Muscle layer of duodenum (tissue), 2 donors: ENCODE data around the gene RAB13.
"Not testable (repeated sequence)": the region's sequence is repeated elsewhere in the genome, so short reads cannot be mapped to it uniquely, and the experiment has no call there.

Experiments used
- H3K27ac ChIP-seq: one replicate; pipeline ENCODE4 v1.7.0; 2013; ENCODE audit warnings: mild to moderate bottlenecking, low read length
- H3K27me3 ChIP-seq: one replicate; pipeline ENCODE4 v1.7.0; 2013; ENCODE audit warnings: low read depth, mild to moderate bottlenecking, control low read depth, low read length
- H3K36me3 ChIP-seq, 2 donors: one replicate each; pipeline ENCODE4 v1.7.0; 2013; ENCODE audit warnings: low read length in 2 of 2, control low read depth in 1 of 2, mild to moderate bottlenecking in 1 of 2; ENCODE audit not compliant: insufficient read depth in 2 of 2, control insufficient read depth in 1 of 2
- H3K4me1 ChIP-seq, 2 donors: one replicate each; pipeline ENCODE4 v1.7.0; 2013; ENCODE audit warnings: low read length in 2 of 2, mild to moderate bottlenecking in 2 of 2, control low read depth in 1 of 2, moderate library complexity in 1 of 2; ENCODE audit not compliant: insufficient read depth in 2 of 2, control insufficient read depth in 1 of 2
- H3K4me3 ChIP-seq, 2 donors: one replicate each; pipeline ENCODE4 v1.7.0; 2013; ENCODE audit warnings: low read length in 2 of 2, low read depth in 1 of 2, mild to moderate bottlenecking in 1 of 2
- H3K9me3 ChIP-seq, 2 donors: one replicate each; pipeline ENCODE4 v1.7.0; 2013; ENCODE audit warnings: low read length in 2 of 2, control low read depth in 1 of 2, mild to moderate bottlenecking in 1 of 2; ENCODE audit not compliant: control insufficient read depth in 1 of 2
- donor health status: healthy.

The RAB13 gene

DNA sequence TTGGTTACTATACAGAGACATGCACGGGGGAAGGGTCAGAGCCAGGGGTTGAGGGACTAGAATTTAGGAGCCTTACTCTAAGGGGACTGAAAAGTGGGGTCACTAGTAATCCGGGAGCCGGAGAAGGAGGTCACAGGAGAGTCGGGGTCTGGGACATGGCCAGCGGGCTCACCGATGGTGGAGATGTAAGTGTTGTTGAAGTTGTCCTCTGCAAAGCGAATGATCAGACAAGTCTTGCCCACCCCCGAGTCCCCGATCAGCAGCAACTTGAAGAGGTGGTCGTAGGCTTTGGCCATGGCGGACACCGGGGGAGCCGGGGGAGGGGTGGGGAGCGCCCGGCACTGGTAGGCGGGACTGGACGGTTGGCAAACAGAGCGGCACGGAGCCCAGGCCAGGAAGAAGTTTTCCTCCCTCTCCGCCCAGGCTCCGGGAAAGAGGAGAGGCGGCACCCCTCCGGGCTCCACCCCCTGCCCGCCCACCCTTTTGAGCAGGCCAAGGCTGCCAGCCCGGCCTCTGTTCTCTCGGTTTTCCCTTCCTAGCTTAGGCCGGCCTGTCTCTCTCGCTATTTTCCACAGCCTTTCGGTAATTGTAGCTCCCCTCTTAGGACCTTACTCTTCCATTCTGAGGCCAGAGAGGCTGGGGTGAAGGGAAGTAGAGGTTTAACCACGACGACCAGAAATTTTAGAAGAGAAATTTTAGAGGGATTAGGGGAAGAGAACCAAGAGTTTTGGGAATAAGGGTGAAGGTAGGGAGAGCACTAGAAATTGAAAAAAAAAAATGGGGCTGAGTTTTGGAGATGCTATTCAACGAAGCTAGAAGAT, at the start of gene RAB13:
Gene RAB13, minus strand, starts transcription at position 399 of the 821 bp plus-strand sequence. Its CDS starts 103 bp downstream, at position 296.
- peak within 1 kb of the TSS; percentile 96 for H3K27ac ChIP-seq
- H3K27me3 ChIP-seq = no peaks in the 10 kb centered on the region
- peaks cover 3 to 18% of the 10 kb centered on the region in 2 donors for H3K36me3 ChIP-seq
- peaks cover 10 to 20% of the 10 kb centered on the region in 2 donors for H3K4me1 ChIP-seq
- H3K4me3 ChIP-seq = peak within 1 kb of the TSS; percentile 72 to 88
- H3K9me3 ChIP-seq = no peaks in the 10 kb centered on the region

- not testable (repeated sequence) for H3K9me3 ChIP-seq, H3K4me1 ChIP-seq, H3K27me3 ChIP-seq, H3K27ac ChIP-seq, H3K36me3 ChIP-seq, H3K4me3 ChIP-seq
These were observed 47.6 kb upstream of the RAB13 start for GRCh38 chr1:154033697-154034096.

DNA sequence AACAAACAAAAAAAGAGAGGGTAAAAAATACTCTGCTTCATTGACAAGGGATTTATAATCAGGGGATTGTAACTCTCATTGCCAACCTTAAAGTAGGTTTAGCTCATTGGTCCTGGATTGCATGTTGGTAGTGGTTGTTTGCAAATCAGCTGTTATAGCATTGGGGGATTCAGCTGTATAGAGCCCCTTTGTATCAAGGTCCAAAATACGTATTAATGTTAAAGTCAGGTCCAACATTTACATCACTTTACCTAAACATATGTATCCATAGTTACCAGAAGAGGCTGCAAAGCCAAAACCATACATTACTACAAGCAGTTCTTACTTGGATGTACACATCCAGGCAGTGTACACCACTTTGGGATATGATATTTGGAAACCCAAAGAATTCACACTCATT, 33.8 kb upstream of the RAB13 start:
- Histone ChIP-seq H3K4me3 (no peak overlapping the region), H3K9me3 (no peaks in the 10 kb centered on the region), H3K27ac (no peak overlapping the region), H3K4me1 (no peaks in the 10 kb centered on the region), H3K27me3 (no peaks in the 10 kb centered on the region), H3K36me3 (no peaks in the 10 kb centered on the region)

DNA sequence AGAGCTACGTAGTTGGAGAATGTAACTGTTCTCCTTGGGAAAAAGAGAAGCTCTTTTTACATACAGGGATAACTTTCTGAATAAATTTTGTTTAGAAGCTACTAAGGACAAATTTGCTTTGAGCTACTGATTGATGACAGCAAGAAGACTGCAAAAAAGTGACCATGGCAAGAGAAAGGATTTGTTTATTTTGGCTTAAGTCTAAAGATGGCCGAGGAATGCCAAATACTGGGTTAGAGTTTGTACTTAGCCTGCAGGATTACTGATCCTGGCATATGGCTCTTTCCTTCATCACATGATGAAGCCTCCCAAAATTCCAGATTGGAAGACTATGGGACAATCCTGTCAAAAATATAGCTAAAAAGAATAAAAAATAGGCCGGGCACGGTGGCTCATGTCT, 33.1 kb upstream of the RAB13 start:
- Histone ChIP-seq H3K27me3 (no peaks in the 10 kb centered on the region), H3K9me3 (no peaks in the 10 kb centered on the region), H3K36me3 (no peaks in the 10 kb centered on the region), H3K27ac (no peak overlapping the region), H3K4me1 (no peaks in the 10 kb centered on the region), H3K4me3 (no peak overlapping the region)

GRCh38 chr1:154014154-154014907, 28.2 kb upstream of the RAB13 start:
- Histone ChIP-seq H3K4me1 (no peaks in the 10 kb centered on the region), H3K36me3 (no peaks in the 10 kb centered on the region), H3K4me3 (no peak overlapping the region), H3K27ac (no peak overlapping the region), H3K9me3 (no peaks in the 10 kb centered on the region), H3K27me3 (no peaks in the 10 kb centered on the region)

DNA sequence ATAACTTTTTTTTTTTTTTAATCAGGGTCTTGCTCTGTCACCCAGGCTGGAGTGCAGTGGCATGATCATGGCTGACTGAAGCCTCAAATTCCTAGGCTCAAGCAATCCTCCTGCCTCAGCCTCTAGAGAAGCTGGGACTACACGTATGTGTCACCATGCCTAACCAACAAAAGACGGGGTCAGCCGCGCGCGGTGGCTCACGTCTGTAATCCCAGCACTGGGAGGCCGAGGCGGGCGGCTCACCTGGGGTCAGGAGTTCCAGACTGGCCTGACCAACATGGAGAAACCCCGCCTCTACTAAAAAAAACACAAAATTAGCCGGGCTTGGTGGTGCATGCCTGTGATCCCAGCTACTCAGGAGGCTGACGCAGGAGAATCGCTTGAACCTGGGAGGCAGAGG, 26.4 kb upstream of the RAB13 start:
- not testable (repeated sequence) for H3K4me3 ChIP-seq, H3K36me3 ChIP-seq, H3K4me1 ChIP-seq

GRCh38 chr1:154012129-154012528, 26.0 kb upstream of the RAB13 start:
- Histone ChIP-seq H3K36me3 (no peaks in the 10 kb centered on the region), H3K4me3 (no peak overlapping the region), H3K4me1 (no peaks in the 10 kb centered on the region), H3K27me3 (no peaks in the 10 kb centered on the region), H3K9me3 (no peaks in the 10 kb centered on the region), H3K27ac (no peak overlapping the region)

More for the DNA sequence above, 26.4 kb upstream of the RAB13 start:
- H3K27ac ChIP-seq, H3K27me3 ChIP-seq, H3K9me3 ChIP-seq: not testable (repeated sequence)

- Histone ChIP-seq H3K4me3 (no peak overlapping the region), H3K27ac (no peak overlapping the region), H3K9me3 (no peaks in the 10 kb centered on the region), H3K36me3 (no peaks in the 10 kb centered on the region), H3K27me3 (no peaks in the 10 kb centered on the region), H3K4me1 (no peaks in the 10 kb centered on the region)
These were observed 20.0 kb upstream of the RAB13 start for GRCh38 chr1:154006136-154006535.

GRCh38 chr1:154000420-154000819, 14.3 kb upstream of the RAB13 start:
- peaks cover 0 to 3% of the 10 kb centered on the region in 2 donors for H3K4me1 ChIP-seq
- no peaks in the 10 kb centered on the region for H3K9me3 ChIP-seq
- peaks cover 0 to 4% of the 10 kb centered on the region in 2 donors for H3K36me3 ChIP-seq
- no peaks in the 10 kb centered on the region for H3K27me3 ChIP-seq
- no peak overlapping the region for H3K27ac ChIP-seq
- H3K4me3 ChIP-seq = no peak overlapping the region

DNA sequence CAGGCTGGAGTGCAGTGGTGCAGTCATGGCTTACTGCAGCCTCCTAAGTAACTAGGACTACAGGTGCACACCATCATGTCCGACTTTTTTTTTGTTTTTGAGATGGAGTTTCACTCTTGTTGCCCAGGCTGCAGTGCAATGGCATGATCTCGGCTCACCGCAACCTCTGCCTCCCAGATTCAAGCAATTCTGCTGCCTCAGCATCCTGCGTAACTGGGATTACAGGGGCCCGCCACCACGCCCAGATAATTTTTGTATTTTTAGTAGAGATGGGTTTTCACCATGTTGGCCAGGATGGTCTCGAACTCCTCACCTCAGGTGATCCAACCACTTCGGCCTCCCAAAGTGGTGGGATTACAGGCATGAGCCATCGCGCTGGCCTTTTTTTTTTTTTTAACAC, 10.7 kb upstream of the RAB13 start:
- H3K27ac ChIP-seq, H3K9me3 ChIP-seq, H3K27me3 ChIP-seq, H3K4me3 ChIP-seq: not testable (repeated sequence)
- H3K4me1 ChIP-seq = peaks cover 10 to 28% of the 10 kb centered on the region in 2 donors
- H3K36me3 ChIP-seq = peaks cover 17 to 24% of the 10 kb centered on the region in 2 donors

DNA sequence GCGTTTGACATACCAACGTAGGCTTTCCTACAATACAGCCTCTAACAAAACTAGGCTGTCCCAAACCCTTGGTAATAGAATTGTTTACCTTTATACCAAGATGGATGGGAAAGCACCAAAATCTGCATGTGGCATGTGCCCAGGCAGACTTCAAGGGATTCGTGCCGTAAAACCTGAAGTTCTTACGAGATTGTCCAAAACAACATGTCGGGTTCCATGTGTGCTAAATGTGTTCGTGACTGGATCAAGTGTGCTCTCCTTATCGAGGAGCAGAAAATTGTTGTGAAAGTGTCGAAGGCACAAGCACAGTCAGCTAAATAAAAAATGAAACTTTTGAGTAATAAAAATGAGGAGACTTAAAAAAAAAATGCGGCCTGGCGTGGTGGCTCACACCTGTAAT, 9.5 kb upstream of the RAB13 start:
- Histone ChIP-seq H3K4me3 (no peak overlapping the region), H3K36me3 (peaks cover 20 to 26% of the 10 kb centered on the region in 2 donors), H3K27ac (no peak overlapping the region), H3K4me1 (peaks cover 16 to 34% of the 10 kb centered on the region in 2 donors), H3K27me3 (no peaks in the 10 kb centered on the region), H3K9me3 (no peaks in the 10 kb centered on the region)
